Measurements from ENCODE around the gene ESYT2.

The ESYT2 gene

GRCh38 chr7:158795272-158795671 lies 34.0 kb downstream of the ESYT2 start:
- no peak for DNase-seq

GRCh38 chr7:158791107-158791506 lies 38.2 kb downstream of the ESYT2 start:
- no peak for DNase-seq

GRCh38 chr7:158789842-158790241 lies 39.5 kb downstream of the ESYT2 start:
- no peak for DNase-seq

GRCh38 chr7:158786898-158787297 lies 42.4 kb downstream of the ESYT2 start:
- DNase-seq = no peak

GRCh38 chr7:158784270-158784669 lies 45.0 kb downstream of the ESYT2 start:
- DNase-seq = no peak

- DNase-seq = no peak
Observed at GRCh38 chr7:158783595-158783994, 45.7 kb downstream of the ESYT2 start.

GRCh38 chr7:158782761-158783401 lies 46.4 kb downstream of the ESYT2 start:
- peak; percentile 78 for DNase-seq

- no peak for DNase-seq
Observed at GRCh38 chr7:158781974-158782664, 47.2 kb downstream of the ESYT2 start.

- DNase-seq = no peak
Observed at GRCh38 chr7:158781217-158781973, 47.9 kb downstream of the ESYT2 start.

GRCh38 chr7:158779061-158780000 lies 50.0 kb downstream of the ESYT2 start:
- DNase-seq = peak; percentile 48

- no peak for DNase-seq
Observed at GRCh38 chr7:158778471-158778870, 50.8 kb downstream of the ESYT2 start.

- DNase-seq = no peak
Observed at GRCh38 chr7:158777793-158778192, 51.5 kb downstream of the ESYT2 start.

GRCh38 chr7:158776474-158776873 lies 52.8 kb downstream of the ESYT2 start:
- no peak for DNase-seq

- no peak for DNase-seq
Observed at GRCh38 chr7:158774952-158775351, 54.4 kb downstream of the ESYT2 start.

- DNase-seq = no peak
Observed at GRCh38 chr7:158772916-158773315, 56.4 kb downstream of the ESYT2 start.

GRCh38 chr7:158771213-158771834 lies 58.0 kb downstream of the ESYT2 start:
- no peak for DNase-seq

GRCh38 chr7:158767707-158768106 lies 61.6 kb downstream of the ESYT2 start:
- DNase-seq = no peak

GRCh38 chr7:158766570-158767281 lies 62.6 kb downstream of the ESYT2 start:
- no peak for DNase-seq

- DNase-seq = no peak
Observed at GRCh38 chr7:158765020-158765419, 64.3 kb downstream of the ESYT2 start.

GRCh38 chr7:158763454-158764033 lies 65.8 kb downstream of the ESYT2 start:
- no peak for DNase-seq

GRCh38 chr7:158761945-158762344 lies 67.4 kb downstream of the ESYT2 start:
- DNase-seq = no peak
